NCI-H2196 (cell line): ENCODE data around the gene DSTYK.
"Not testable (repeated sequence)": the region's sequence is repeated elsewhere in the genome, so short reads cannot be mapped to it uniquely, and the experiment has no call there.

ENCODE experiments used
- DNase-seq: peaks from one replicate; lab custom pipeline; 2025; ENCODE audit not compliant: unreplicated experiment; lab: John Stamatoyannopoulos, UW

DSTYK gene

DNA sequence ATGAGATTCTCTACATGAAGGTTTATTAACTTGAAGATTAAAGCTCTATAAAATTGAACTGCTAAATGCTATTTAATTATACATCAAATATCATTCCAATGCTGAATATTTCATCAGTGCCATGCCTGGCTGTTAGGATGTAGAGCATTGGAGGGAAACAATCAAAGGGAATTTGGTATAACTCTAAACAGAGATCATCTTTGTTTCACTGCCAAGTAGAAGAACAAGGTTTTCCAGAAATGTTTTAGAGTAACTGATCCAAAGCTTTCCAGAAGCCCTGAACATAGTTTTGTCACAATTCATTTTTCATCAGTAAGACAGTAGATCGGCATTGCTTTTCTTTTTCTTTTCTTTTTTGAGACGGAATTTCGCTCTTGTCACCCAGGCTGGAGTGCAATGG is 5.9 kb upstream of the DSTYK start:
- DNase-seq: no peak

DNA sequence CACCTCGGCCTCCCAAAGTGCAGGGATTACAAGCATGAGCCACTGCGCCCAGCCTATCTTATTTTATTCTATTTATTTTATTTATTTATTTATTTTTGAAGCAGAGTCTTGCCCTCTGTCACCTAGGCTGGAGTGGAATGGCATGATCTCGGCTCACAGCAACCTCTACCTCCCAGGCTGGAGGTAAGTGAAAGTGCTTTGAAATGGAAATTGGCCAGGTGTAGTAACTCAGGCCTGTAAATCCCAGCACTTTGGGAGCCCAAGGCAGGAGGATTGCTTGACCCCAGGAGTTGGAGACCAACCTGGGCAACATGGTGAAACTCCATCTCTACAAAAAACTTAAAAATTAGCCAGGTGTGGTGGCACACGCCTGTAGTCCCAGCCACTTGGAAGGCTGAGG is 5.1 kb upstream of the DSTYK start:
- no peak for DNase-seq

- DNase-seq: no peak
Observed at GRCh38 chr1:205214756-205215155, 3.3 kb upstream of the DSTYK start.

DNA sequence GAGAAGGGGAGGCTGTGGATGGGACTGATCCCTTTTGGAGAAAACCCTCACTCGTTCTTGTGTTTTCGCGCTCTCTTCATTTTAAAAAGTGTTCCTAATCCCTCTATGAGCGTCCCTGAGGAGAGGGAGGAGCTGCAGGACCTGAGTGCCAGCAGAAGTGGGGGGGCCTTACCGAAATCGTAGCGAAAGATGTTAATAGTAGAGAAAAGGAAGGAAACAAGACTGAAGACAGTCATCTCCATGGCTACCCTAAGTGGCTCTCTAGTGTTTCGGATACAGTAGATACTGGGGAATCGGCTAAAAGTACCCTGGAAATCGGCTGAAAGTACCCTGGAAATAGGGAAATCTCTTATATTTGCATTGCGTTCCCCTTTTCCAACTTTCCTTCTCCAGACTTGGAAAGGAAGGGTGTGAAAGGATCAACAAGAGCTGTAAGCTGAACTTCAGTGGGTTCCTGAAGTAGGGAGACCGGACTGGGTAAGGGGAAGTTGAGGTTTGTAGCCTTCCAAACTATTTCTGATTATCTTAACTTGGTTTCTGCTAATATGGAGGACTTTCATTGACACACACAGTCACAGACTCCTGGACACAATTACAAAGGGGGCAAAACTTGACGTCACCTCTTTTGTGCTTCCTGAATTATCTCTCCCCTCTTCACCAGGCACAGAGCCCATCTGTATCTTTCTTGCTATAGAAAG is 486 bp upstream of the DSTYK start:
- no peak for DNase-seq

GRCh38 chr1:205210756-205211168 is 740 bp downstream of the DSTYK start:
- DNase-seq: no peak

DNA sequence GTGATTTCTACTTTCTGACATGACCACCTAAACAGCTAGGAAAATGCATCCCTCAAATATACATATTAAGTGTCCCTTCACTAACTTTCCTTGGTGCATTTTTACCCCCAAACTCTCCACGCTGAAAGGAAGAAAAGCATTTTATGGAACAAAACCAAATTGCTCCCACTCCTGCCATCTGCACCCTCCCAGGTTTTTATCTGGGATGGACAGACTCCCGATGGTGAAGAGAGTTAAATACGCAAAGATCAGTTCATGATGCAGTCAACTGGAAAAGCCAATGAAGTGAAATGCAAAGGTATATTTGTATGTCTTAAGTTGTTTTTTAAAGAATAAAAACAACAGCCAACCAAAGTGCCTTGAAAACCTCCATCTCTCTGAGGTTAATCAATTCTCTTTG is 2.7 kb downstream of the DSTYK start:
- DNase-seq: no peak

DNA sequence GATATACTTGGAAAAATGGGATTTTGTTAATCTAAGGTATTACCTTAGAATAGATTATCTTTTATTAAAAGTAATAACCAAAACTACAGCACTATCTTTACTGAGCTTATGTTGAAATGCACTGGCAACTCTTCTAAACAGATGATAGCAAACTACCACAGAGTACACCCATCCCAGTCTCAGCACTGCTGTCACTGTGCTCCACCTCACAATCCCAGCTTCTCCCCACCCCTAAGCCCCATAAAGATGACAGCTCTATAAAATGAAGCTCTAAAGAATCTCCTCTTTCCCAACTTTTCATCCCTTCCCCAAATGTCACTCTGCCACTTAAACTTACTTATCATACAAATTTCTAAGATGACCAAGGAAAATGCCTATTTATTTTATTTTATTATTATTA is 6.4 kb downstream of the DSTYK start:
- no peak for DNase-seq

GRCh38 chr1:205204552-205204951 is 7.0 kb downstream of the DSTYK start:
- DNase-seq: no peak

DNA sequence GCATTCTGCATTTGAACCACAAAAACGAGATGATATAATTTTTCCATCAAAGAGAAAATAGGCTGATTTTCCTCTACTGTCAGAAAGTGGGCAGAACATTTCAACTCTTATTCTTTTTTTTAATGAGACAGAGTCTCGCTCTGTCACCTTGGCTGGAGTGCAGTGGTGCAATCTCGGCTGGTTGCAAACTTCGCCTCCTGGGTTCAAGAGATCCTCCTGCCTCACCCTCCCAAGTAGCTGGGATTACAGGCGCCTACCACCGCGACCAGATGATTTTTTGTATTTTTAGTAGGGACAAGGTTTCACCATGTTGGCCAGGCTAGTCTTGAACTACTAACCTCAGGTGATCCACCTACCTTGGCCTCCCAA is 11.6 kb downstream of the DSTYK start:
- no peak for DNase-seq

GRCh38 chr1:205199090-205199930 is 12.2 kb downstream of the DSTYK start:
- no peak for DNase-seq

DNA sequence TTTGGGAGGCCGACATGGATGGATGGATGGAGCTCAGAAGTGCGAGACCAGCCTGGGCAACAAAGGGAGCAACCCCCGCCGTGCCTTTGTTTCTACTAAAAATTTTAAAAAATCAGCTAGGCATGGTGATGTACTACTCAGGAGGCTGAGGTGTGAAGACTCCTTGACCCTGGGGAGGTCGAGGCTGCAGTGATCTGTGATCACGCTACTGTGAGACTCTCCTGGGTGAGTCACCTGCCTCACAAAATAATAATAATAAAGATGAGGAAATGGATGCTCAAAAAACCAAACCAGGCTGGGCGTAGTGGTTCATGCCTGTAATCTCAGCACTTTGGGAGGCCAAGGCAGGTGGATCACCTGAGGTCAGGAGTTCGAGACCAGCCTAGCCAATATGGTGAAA is 19.2 kb downstream of the DSTYK start:
- no peak for DNase-seq

DNA sequence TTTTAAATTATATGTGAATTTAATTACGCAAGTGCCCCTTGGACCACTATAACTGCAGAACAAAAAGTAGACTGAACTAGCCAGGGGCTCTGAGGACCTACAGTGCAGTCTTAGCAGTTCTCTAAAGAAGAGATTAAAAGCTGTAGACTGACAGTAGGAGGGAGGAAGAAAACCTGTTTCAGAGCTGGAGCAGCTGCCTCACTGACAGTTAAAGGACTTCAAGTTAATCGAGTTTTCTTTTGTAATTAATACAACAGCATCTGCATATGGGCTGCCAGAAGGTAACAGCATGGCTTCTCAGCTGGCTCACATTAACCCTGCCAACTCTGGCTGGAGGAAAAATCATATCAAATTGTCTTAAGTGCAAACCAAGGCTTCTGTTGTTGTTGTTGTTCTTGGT is 19.9 kb downstream of the DSTYK start:
- DNase-seq: no peak

- no peak for DNase-seq
Observed at GRCh38 chr1:205190845-205191577, 20.5 kb downstream of the DSTYK start.

- no peak for DNase-seq
Observed at GRCh38 chr1:205189131-205189530, 22.4 kb downstream of the DSTYK start.

GRCh38 chr1:205188596-205188995 is 22.9 kb downstream of the DSTYK start:
- no peak for DNase-seq

GRCh38 chr1:205188098-205188497 is 23.4 kb downstream of the DSTYK start:
- no peak for DNase-seq

DNA sequence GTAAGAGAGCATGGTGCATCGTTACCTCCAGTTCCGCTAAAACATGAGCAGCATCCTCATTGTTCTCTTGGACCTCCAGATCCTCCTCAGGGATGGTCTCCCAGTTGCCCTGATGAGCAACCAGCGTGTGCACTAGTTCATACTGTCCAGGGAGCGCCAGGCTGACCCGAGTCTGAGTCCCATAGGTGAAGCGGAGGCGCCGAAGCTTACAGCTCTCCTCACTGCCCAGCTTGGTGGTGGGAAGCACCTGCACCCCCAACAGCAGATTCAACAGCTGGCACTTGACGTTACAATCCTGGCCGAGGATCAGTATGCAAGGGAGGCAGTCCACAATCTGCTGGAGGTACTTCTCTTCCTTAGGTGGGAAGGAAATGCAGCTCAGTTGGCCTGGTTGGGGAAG is 24.1 kb downstream of the DSTYK start:
- no peak for DNase-seq

GRCh38 chr1:205186191-205186590 is 25.3 kb downstream of the DSTYK start:
- no peak for DNase-seq

DNA sequence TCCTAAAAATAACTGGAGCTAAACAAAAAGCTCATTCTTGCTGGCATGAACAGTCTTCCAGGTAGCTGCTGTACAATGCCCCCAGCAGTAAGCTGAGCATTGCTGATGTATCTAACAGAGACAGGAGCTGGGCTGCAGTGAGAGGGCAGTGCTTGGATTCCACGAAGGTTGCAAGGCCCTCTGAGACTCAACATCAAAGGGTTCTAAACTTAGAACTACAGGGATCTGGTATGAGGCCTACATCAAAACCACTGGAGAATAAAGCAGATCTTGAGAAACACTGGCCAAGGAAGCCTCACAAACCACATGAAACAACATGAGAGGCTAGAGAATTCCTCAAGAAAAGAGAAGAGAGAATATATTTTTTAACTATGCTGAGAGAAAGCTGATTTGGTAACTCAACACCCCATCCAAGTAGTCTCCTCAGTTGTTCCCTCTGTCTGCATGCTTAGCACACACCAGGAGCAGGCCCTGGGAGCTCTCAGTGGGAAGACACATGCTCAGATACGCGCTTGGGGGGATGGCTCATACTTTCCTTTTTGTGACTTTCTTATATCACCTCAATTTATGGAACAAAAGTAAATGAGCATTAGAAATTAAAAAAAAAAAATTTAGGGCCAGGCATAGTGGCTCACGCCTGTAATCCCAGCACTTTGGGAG is 27.7 kb downstream of the DSTYK start:
- no peak for DNase-seq

- no peak for DNase-seq
Observed at GRCh38 chr1:205182930-205183329, 28.6 kb downstream of the DSTYK start.

DNA sequence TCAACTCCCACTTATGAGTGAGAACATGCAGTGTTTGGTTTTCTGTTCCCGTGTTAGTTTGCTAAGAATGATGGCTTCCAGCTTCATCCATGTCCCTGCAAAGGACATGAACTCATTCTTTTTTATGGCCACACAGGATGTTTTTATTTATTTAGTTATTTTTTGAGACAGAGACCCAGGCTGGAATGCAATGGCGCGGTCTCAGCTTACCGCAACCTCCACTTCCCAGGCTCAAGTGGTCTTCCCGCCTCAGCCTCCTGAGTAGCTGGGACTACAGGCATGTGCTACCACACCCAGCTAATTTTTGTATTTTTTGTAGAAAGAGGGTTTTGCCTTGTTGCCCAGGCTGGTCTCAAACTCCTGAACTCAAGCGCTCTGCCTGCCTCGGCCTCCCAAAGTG is 31.2 kb downstream of the DSTYK start:
- not testable (repeated sequence) for DNase-seq
